Measurements from ENCODE around the gene GRIN2A. TPM values are rescaled to one million over a fixed set of nuclear protein-coding genes. Genes with fewer than 3 reads are reported as not detected.

Gene GRIN2A
- total and polyA plus RNA-seq, 2 donors (not counting 1 experiment from before 2014, with no cell fraction given): 0.44 TPM; not detected in 1

DNA sequence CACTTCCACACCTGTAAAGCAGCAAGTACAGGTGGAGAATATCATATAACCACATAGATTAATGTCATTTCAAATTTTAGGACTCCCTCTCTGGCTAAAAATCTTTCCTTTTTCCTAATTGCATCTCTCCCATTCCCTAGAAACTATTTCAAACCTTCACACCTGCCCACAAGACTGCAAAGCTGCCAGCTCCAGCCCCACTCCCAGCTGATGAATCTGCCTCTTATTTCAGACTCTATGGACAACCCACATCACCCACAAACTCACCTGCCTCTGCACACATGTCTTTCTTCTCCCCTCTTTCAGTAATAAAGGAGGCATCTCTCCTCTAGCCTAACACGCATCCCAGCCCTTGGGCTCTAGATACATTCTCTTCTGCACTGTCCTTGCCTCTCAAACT is 315.1 kb downstream of the GRIN2A start:
- Histone ChIP-seq H3K27ac (ENCODE audit: low read length in 2 of 2) (no peak overlapping the region), H3K36me3 (replicated peaks in 1 of 2; ENCODE audit: control extremely low read depth in 1 of 2, control insufficient read depth in 1 of 2, extremely low read depth in 1 of 2, insufficient read depth in 2 of 2, low read length in 1 of 2) (no peaks in the 10 kb centered on the region), H3K4me2 (replicated peaks; ENCODE audit: low read depth, low read length, poor library complexity, severe bottlenecking) (no peak overlapping the region), H3K9ac (ENCODE audit: low read length) (no peak overlapping the region), H3K27me3 (replicated peaks in 1 of 4; ENCODE audit: control extremely low read depth in 1 of 4, control insufficient read depth in 3 of 4, insufficient read depth in 4 of 4, low read length in 3 of 4) (no peaks in the 10 kb centered on the region), H2AFZ (ENCODE audit: insufficient read depth, low read depth, low read length, poor library complexity, severe bottlenecking) (no peak overlapping the region), H3K9me3 (ENCODE audit: control extremely low read depth in 1 of 3, control insufficient read depth in 2 of 3, insufficient read depth in 1 of 3, low read length in 2 of 3) (no peaks in the 10 kb centered on the region), H3K79me2 (ENCODE audit: control insufficient read depth, insufficient read depth, low read length) (no peaks in the 10 kb centered on the region), H3K4me3 (ENCODE audit: control extremely low read depth in 1 of 5, extremely low read depth in 1 of 5, insufficient read depth in 1 of 5, low read depth in 2 of 5, low read length in 4 of 5) (no peak overlapping the region), H3K4me1 (ENCODE audit: control insufficient read depth in 2 of 2, insufficient read depth in 2 of 2, low read length in 2 of 2) (no peaks in the 10 kb centered on the region), H4K20me1 (ENCODE audit: control insufficient read depth, insufficient read depth, low read length, poor library complexity, severe bottlenecking) (no peaks in the 10 kb centered on the region)
- ChIA-PET POLR2A (no interaction called here), CTCF (no interaction called here)
- WGBS (ENCODE audit: insufficient coverage): 75% methylated on average over 1 of the region's 1 CpG
- no peak overlapping the region for H3K27ac Mint-ChIP-seq
- H3K4me1 Mint-ChIP-seq: no peaks in the 10 kb centered on the region
- no peak for DNase-seq
- intact Hi-C loops (cut with micrococcal nuclease): no loop called here
- H3K9me3 Mint-ChIP-seq (ENCODE audit: insufficient read depth): no peaks in the 10 kb centered on the region
- TF ChIP-seq, protein P1, sequence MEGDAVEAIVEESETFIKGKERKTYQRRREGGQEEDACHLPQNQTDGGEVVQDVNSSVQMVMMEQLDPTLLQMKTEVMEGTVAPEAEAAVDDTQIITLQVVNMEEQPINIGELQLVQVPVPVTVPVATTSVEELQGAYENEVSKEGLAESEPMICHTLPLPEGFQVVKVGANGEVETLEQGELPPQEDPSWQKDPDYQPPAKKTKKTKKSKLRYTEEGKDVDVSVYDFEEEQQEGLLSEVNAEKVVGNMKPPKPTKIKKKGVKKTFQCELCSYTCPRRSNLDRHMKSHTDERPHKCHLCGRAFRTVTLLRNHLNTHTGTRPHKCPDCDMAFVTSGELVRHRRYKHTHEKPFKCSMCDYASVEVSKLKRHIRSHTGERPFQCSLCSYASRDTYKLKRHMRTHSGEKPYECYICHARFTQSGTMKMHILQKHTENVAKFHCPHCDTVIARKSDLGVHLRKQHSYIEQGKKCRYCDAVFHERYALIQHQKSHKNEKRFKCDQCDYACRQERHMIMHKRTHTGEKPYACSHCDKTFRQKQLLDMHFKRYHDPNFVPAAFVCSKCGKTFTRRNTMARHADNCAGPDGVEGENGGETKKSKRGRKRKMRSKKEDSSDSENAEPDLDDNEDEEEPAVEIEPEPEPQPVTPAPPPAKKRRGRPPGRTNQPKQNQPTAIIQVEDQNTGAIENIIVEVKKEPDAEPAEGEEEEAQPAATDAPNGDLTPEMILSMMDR (IDR thresholded peaks at IDR 0.05): no peak
- no peak for TF ChIP-seq EZH2 (IDR thresholded peaks at IDR 0.05; ENCODE audit: borderline replicate concordance, insufficient read depth, low read depth, low read length, poor library complexity, severe bottlenecking)
- H3K27me3 Mint-ChIP-seq: peaks cover 8% of the 10 kb centered on the region
- ATAC-seq (ENCODE audit: low read depth): no peak
- H3K4me3 Mint-ChIP-seq: no peak overlapping the region

DNA sequence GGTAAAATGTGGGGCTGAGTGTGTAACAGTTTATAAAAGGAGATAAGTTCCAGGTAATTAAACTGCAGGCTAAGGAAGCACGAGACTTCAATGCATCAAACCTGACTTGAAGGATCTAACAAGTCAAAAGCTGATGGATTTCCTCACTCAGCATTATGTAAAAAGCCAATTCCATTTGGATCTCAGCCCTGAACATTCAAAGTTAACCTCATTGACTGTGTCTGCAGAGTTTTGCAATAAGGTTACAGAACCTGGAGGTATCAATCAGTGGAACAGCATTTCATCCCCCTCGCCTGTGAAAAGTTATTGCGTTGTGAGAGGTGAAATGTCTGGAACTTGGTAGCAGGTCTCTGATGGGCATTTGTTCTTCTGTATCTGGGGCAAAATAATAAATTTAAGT is 317.8 kb downstream of the GRIN2A start:
- CTCF ChIA-PET: no interaction called here
- Histone ChIP-seq H4K20me1 (ENCODE audit: control insufficient read depth, insufficient read depth, low read length, poor library complexity, severe bottlenecking) (no peaks in the 10 kb centered on the region), H3K4me1 (ENCODE audit: control insufficient read depth in 2 of 2, insufficient read depth in 2 of 2, low read length in 2 of 2) (no peaks in the 10 kb centered on the region), H3K79me2 (ENCODE audit: control insufficient read depth, insufficient read depth, low read length) (no peaks in the 10 kb centered on the region), H3K9me3 (ENCODE audit: control extremely low read depth in 1 of 3, control insufficient read depth in 2 of 3, insufficient read depth in 1 of 3, low read length in 2 of 3) (no peaks in the 10 kb centered on the region), H3K4me2 (replicated peaks; ENCODE audit: low read depth, low read length, poor library complexity, severe bottlenecking) (no peak overlapping the region), H3K9ac (ENCODE audit: low read length) (no peak overlapping the region), H3K36me3 (replicated peaks in 1 of 2; ENCODE audit: control extremely low read depth in 1 of 2, control insufficient read depth in 1 of 2, extremely low read depth in 1 of 2, insufficient read depth in 2 of 2, low read length in 1 of 2) (no peaks in the 10 kb centered on the region), H3K27ac (ENCODE audit: low read length in 2 of 2) (no peak overlapping the region), H2AFZ (ENCODE audit: insufficient read depth, low read depth, low read length, poor library complexity, severe bottlenecking) (no peak overlapping the region), H3K27me3 (replicated peaks in 1 of 4; ENCODE audit: control extremely low read depth in 1 of 4, control insufficient read depth in 3 of 4, insufficient read depth in 4 of 4, low read length in 3 of 4) (no peaks in the 10 kb centered on the region), H3K4me3 (ENCODE audit: control extremely low read depth in 1 of 5, extremely low read depth in 1 of 5, insufficient read depth in 1 of 5, low read depth in 2 of 5, low read length in 4 of 5) (no peak overlapping the region)
- peaks cover 5% of the 10 kb centered on the region for H3K27me3 Mint-ChIP-seq
- H3K27ac Mint-ChIP-seq: no peak overlapping the region
- TF ChIP-seq, protein P1 (IDR thresholded peaks at IDR 0.05): no peak
- TF ChIP-seq EZH2 (IDR thresholded peaks at IDR 0.05; ENCODE audit: borderline replicate concordance, insufficient read depth, low read depth, low read length, poor library complexity, severe bottlenecking): no peak
- intact Hi-C loops (cut with micrococcal nuclease): no loop called here
- no peaks in the 10 kb centered on the region for H3K9me3 Mint-ChIP-seq (ENCODE audit: insufficient read depth)
- POLR2A ChIA-PET: no interaction called here
- ATAC-seq (ENCODE audit: low read depth): no peak
- DNase-seq: no peak
- H3K4me1 Mint-ChIP-seq: no peaks in the 10 kb centered on the region
- no peak overlapping the region for H3K4me3 Mint-ChIP-seq
- WGBS (ENCODE audit: insufficient coverage): 95% methylated on average over 2 of the region's 3 CpGs
